ENCODE data around the gene CPPED1.
A peak's percentile ranks its signal among the peaks of the same experiment; 100 is the strongest.

The CPPED1 gene

GRCh38 chr16:12626411-12626810 lies 177.3 kb downstream of the CPPED1 start:
- no peak overlapping the region for H3K27ac Mint-ChIP-seq
- no peaks in the 10 kb centered on the region for H3K9me3 Mint-ChIP-seq
- H3K4me3 Mint-ChIP-seq = no peak overlapping the region
- peaks cover 4% of the 10 kb centered on the region for H3K27me3 Mint-ChIP-seq
- no peaks in the 10 kb centered on the region for H3K36me3 Mint-ChIP-seq (ENCODE audit: low read depth)
- H3K4me1 Mint-ChIP-seq (ENCODE audit: low read depth) = peaks cover 12% of the 10 kb centered on the region
- no peak for DNase-seq

GRCh38 chr16:12625716-12626115 lies 178.0 kb downstream of the CPPED1 start:
- H3K27me3 Mint-ChIP-seq = no peaks in the 10 kb centered on the region
- H3K4me3 Mint-ChIP-seq = no peak overlapping the region
- peaks cover 12% of the 10 kb centered on the region for H3K4me1 Mint-ChIP-seq (ENCODE audit: low read depth)
- DNase-seq = no peak
- H3K36me3 Mint-ChIP-seq (ENCODE audit: low read depth) = no peaks in the 10 kb centered on the region
- no peak overlapping the region for H3K27ac Mint-ChIP-seq
- H3K9me3 Mint-ChIP-seq = no peaks in the 10 kb centered on the region

DNA sequence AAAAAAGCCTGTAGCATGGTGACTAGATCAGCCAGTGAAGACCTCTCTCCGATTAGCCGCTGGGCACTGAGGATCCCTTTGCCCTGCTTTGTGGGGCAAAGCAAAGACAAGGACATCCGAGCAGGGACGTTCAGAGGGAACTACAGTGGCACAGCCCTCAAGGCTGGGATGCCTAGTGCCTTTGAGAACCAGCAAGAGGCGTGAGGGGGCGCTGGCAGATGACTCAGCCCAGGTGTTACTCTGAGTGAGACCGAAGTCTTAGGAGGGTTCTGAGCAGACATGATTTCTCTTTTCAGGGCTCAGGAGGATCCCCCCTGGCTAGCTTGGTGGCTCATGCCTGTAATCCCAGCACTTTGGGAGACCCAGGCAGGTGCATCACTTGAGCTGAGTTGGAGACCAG lies 178.6 kb downstream of the CPPED1 start:
- Mint-ChIP-seq H3K4me3 (no peak overlapping the region), H3K27ac (no peak overlapping the region), H3K36me3 (ENCODE audit: low read depth) (no peaks in the 10 kb centered on the region), H3K9me3 (no peaks in the 10 kb centered on the region), H3K27me3 (no peaks in the 10 kb centered on the region), H3K4me1 (ENCODE audit: low read depth) (peaks cover 16% of the 10 kb centered on the region)
- DNase-seq = no peak

GRCh38 chr16:12620150-12620549 lies 183.5 kb downstream of the CPPED1 start:
- Mint-ChIP-seq H3K27me3 (no peaks in the 10 kb centered on the region), H3K4me1 (ENCODE audit: low read depth) (peaks cover 42% of the 10 kb centered on the region), H3K27ac (no peak overlapping the region), H3K4me3 (no peak overlapping the region), H3K9me3 (no peaks in the 10 kb centered on the region), H3K36me3 (ENCODE audit: low read depth) (no peaks in the 10 kb centered on the region)
- no peak for DNase-seq

- Mint-ChIP-seq H3K9me3 (no peaks in the 10 kb centered on the region), H3K27ac (peak overlapping the region; percentile 78), H3K4me1 (ENCODE audit: low read depth) (peaks cover 51% of the 10 kb centered on the region), H3K4me3 (no peak overlapping the region), H3K27me3 (no peaks in the 10 kb centered on the region), H3K36me3 (ENCODE audit: low read depth) (no peaks in the 10 kb centered on the region)
- no peak for DNase-seq
These were observed 185.2 kb downstream of the CPPED1 start for GRCh38 chr16:12618515-12618914.

DNA sequence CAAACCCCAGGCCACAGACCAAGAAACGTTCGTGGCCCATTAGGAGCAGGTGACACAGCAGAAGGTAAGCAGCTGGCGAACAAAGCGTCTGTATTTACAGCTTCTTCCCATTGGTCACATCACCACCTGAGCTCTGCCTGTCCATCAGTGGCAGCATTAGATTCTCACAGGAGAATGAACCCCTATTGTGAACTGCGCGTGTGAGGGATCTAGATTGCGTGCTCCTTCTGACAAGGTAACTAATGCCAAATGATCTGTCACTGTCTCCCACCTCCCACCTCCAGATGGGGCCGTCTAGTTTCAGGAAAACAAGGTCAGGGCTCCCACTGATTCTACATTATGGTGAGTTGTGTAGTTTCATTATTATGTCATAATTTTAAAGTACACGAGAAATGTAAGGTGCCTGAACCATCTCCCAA lies 186.3 kb downstream of the CPPED1 start:
- H3K27ac Mint-ChIP-seq = peak overlapping the region; percentile 78
- H3K27me3 Mint-ChIP-seq = peaks cover 2% of the 10 kb centered on the region
- no peaks in the 10 kb centered on the region for H3K36me3 Mint-ChIP-seq (ENCODE audit: low read depth)
- peak overlapping the region; percentile 51 for H3K4me3 Mint-ChIP-seq
- DNase-seq = peak; percentile 56
- H3K4me1 Mint-ChIP-seq (ENCODE audit: low read depth) = peaks cover 62% of the 10 kb centered on the region
- no peaks in the 10 kb centered on the region for H3K9me3 Mint-ChIP-seq

DNA sequence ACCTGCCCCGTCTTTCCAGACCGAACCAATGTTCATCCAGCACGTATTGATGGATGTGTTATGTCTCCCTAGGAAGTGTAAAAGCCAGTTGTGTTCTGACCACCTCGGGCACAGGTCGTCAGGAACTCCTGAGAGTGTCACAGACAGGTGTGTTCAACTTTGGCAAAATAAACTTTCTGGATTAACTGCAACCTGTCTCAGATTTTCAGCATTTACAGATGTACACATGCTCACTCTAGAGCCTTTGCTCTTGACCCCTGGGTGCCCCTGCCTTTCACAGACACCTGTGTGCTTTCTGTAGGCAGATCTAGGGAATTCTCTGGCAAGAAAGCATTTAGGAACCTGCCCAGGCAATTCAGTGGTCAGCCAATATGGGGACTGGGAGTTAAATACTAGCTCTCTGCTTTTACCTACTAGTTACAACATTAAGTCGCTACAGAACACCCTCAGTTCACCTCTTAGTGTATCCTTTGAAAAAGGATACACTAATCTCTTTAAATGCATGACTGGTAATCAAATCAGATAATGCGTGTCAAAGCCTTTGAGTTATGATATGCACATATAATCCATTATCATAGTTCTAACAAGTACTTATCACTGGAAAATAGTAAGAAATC lies 188.9 kb downstream of the CPPED1 start:
- no peak overlapping the region for H3K4me3 Mint-ChIP-seq

DNA sequence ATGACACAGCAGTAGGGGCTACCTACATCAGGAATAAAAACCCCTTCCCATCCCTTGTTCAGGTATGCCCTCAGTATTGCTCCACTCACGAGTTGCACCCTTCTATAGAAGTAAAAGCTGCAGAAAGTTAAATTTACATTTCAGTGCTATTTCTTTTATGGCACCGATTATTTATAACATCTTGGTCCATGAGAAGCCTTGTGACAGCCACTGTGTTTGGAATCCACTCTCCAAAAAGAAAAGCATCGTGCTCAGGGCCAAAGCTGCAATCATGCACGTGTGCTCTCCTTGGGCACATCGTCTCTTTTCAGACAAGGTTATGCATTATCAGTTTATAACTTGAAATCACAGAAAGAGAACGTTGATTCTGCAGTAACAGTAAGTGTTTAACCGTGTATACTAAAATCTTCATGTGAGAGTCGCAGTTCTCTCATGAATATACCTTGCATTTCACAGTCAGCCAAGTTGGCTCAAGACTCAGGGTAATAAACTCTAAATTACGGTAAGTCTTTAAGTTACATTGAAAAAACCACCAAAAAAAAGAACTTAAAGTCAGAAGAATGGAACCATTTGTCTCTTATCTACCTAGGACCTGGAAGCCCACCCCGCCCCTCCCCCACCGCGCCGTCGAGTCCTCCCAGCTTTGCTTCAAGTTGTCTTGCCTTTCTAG lies 189.6 kb downstream of the CPPED1 start:
- Mint-ChIP-seq H3K9me3 (no peaks in the 10 kb centered on the region), H3K27ac (peak overlapping the region; percentile 95), H3K4me3 (no peak overlapping the region)

More for the DNA sequence above, 188.9 kb downstream of the CPPED1 start:
- Mint-ChIP-seq H3K27me3 (peaks cover 2% of the 10 kb centered on the region), H3K4me1 (ENCODE audit: low read depth) (peaks cover 61% of the 10 kb centered on the region), H3K9me3 (no peaks in the 10 kb centered on the region), H3K36me3 (ENCODE audit: low read depth) (no peaks in the 10 kb centered on the region), H3K27ac (peak overlapping the region; percentile 83)
- no peak for DNase-seq

DNA sequence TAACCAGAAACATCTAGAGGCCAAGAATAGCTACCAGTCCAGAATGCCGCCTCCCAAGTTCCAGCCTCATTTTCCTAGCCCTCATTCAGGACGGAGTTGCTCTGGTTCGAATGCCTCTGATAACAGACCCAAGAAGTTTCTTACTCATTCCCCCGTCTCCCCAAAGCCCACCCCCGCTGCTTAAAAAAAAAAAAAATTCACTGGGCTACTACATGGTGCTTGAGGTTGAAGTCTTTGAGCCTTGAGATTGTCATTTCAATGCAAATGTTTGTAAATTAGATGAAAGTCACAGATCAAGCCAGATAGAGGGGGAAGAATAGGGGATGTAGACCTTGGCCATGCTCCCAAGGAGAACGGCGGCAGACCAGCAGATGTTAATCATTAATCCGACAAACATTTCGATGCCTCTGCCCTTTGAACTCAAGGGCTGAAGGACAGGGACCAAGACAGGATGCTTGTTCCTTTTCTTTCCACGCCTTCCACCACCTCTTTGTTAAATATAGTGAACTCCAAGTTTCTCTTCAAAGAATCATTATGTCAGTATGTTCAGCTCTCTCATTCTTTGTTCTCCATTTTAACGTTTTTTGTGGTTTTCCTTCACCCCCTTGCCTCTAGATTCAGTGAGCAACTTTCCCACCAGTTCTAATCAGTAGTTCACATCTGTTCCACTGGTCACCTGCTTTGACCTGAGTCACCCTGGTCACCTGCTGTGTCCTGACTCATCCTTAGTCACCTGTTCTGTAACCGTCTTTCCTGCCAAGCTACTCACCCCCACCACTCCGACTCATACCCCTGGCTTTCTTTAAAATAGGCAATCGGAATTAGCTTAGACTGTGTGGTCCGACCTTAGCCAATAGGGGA lies 190.3 kb downstream of the CPPED1 start:
- peak; percentile 54 for DNase-seq
- H3K4me3 Mint-ChIP-seq = peak overlapping the region; percentile 50

More for the DNA sequence above, 189.6 kb downstream of the CPPED1 start:
- Mint-ChIP-seq H3K36me3 (ENCODE audit: low read depth) (no peaks in the 10 kb centered on the region), H3K27me3 (peaks cover 5% of the 10 kb centered on the region), H3K4me1 (ENCODE audit: low read depth) (peaks cover 56% of the 10 kb centered on the region)
- no peak for DNase-seq

DNA sequence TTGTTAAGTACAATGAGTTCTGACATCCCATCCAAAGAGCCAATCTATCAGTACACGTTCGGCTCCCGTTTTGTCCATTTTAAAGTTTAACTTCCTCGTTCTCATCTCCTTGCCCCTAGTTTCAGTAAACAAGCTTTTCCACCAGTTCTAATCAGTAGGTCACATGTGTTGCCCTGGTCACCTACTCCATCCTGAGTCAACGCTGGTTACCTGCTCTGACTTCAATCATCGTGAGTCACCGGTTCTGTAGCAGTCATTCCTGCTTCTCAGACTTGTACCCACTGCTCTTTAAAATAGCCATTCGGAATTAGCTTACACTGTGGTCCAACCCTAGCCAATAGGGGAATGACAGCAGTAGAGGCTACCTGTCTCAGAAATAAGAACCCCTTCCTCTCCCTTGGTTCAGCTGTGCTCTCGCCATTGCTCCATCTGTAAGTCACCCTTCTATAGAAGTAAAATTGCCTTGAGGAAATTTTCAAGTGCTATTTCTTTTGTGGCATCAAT lies 191.0 kb downstream of the CPPED1 start:
- H3K36me3 Mint-ChIP-seq (ENCODE audit: low read depth) = no peaks in the 10 kb centered on the region
- H3K9me3 Mint-ChIP-seq = peaks cover 8% of the 10 kb centered on the region
- no peak for DNase-seq
- H3K27me3 Mint-ChIP-seq = peaks cover 14% of the 10 kb centered on the region
- peak overlapping the region; percentile 95 for H3K27ac Mint-ChIP-seq
- H3K4me1 Mint-ChIP-seq (ENCODE audit: low read depth) = peaks cover 46% of the 10 kb centered on the region
- peak overlapping the region; percentile 50 for H3K4me3 Mint-ChIP-seq

More for the DNA sequence above, 190.3 kb downstream of the CPPED1 start:
- peaks cover 3% of the 10 kb centered on the region for H3K9me3 Mint-ChIP-seq
- peaks cover 10% of the 10 kb centered on the region for H3K27me3 Mint-ChIP-seq
- H3K4me1 Mint-ChIP-seq (ENCODE audit: low read depth) = peaks cover 53% of the 10 kb centered on the region
- no peaks in the 10 kb centered on the region for H3K36me3 Mint-ChIP-seq (ENCODE audit: low read depth)
- H3K27ac Mint-ChIP-seq = peak overlapping the region; percentile 95

GRCh38 chr16:12611916-12612597 lies 191.6 kb downstream of the CPPED1 start:
- no peak overlapping the region for H3K4me3 Mint-ChIP-seq
- no peaks in the 10 kb centered on the region for H3K36me3 Mint-ChIP-seq (ENCODE audit: low read depth)
- peak overlapping the region; percentile 95 for H3K27ac Mint-ChIP-seq
- H3K4me1 Mint-ChIP-seq (ENCODE audit: low read depth) = peaks cover 40% of the 10 kb centered on the region
- H3K27me3 Mint-ChIP-seq = peaks cover 15% of the 10 kb centered on the region
- peaks cover 13% of the 10 kb centered on the region for H3K9me3 Mint-ChIP-seq
- DNase-seq = no peak

- H3K4me1 Mint-ChIP-seq (ENCODE audit: low read depth) = peaks cover 33% of the 10 kb centered on the region
- no peak overlapping the region for H3K27ac Mint-ChIP-seq
- H3K36me3 Mint-ChIP-seq (ENCODE audit: low read depth) = peaks cover 2% of the 10 kb centered on the region
- H3K9me3 Mint-ChIP-seq = peaks cover 21% of the 10 kb centered on the region
- no peak for DNase-seq
- H3K4me3 Mint-ChIP-seq = no peak overlapping the region
- peaks cover 15% of the 10 kb centered on the region for H3K27me3 Mint-ChIP-seq
These were observed 192.6 kb downstream of the CPPED1 start for GRCh38 chr16:12611006-12611477.

GRCh38 chr16:12609937-12610699 lies 193.6 kb downstream of the CPPED1 start:
- H3K4me1 Mint-ChIP-seq (ENCODE audit: low read depth) = peaks cover 31% of the 10 kb centered on the region
- H3K27me3 Mint-ChIP-seq = peaks cover 22% of the 10 kb centered on the region

More at GRCh38 chr16:12609937-12610699, 193.6 kb downstream of the CPPED1 start:
- Mint-ChIP-seq H3K9me3 (peaks cover 21% of the 10 kb centered on the region), H3K27ac (no peak overlapping the region), H3K36me3 (ENCODE audit: low read depth) (peaks cover 2% of the 10 kb centered on the region), H3K4me3 (no peak overlapping the region)
- DNase-seq = no peak
